ENCODE data around the gene HLA-DMB.

DNA sequence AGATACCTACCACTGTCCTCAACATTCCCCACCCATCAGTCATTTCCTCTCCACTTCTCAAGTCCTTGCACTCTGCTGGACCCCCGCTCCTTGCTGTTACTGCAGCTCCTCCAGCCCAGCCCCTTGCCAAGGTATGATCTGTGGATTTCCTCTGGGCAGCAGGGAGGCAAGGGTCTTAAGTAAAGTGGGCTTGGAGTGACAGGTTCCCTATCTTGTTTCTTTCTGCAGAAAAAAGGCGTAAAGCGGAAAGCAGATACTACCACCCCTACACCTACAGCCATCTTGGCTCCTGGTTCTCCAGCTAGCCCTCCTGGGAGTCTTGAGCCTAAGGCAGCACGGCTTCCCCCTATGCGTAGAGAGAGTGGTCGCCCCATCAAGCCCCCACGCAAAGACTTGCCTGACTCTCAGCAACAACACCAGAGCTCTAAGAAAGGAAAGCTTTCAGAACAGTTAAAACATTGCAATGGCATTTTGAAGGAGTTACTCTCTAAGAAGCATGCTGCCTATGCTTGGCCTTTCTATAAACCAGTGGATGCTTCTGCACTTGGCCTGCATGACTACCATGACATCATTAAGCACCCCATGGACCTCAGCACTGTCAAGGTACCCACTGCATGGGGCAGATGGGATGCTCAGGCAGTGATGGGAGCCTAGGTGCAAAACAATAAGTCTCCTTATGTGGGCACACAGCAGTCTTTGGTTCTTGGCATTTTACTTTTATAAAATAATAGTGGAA lies 35.7 kb upstream of the HLA-DMB start:
- TF ChIP-seq POLR2AphosphoS5 (IDR thresholded peaks at IDR 0.05; ENCODE audit: low read depth, low read length), result peak; percentile 30; the same call in 1 of the 2 replicates
- TF ChIP-seq POLR2A (IDR thresholded peaks at IDR 0.05; ENCODE audit: low read depth, low read length), result peak; percentile 64; the same call in 1 of the 2 replicates
- TF ChIP-seq TAF1 (IDR thresholded peaks at IDR 0.05; ENCODE audit: low read depth, low read length), result no peak
- no peak for TF ChIP-seq PAX5 (IDR thresholded peaks at IDR 0.05; ENCODE audit: insufficient read depth, low read length, severe bottlenecking)
- TF ChIP-seq SPI1 (IDR thresholded peaks at IDR 0.05; ENCODE audit: low read depth, low read length), result no peak
- no peak for TF ChIP-seq POU2F2 (IDR thresholded peaks at IDR 0.05; ENCODE audit: low read depth, low read length)
